DMS153 (cell line): ENCODE measurements around the gene NOS1AP.
"Not testable (repeated sequence)": the region's sequence is repeated elsewhere in the genome, so short reads cannot be mapped to it uniquely, and the experiment has no call there.

Experiments used
- DNase-seq: peaks from one replicate; lab custom pipeline; 2025; lab: John Stamatoyannopoulos, UW

Gene NOS1AP

GRCh38 chr1:162336621-162337285 lies 267.3 kb downstream of the NOS1AP start:
- DNase-seq: no peak

GRCh38 chr1:162342452-162342983 lies 273.0 kb downstream of the NOS1AP start:
- DNase-seq: no peak

GRCh38 chr1:162343470-162343869 lies 274.0 kb downstream of the NOS1AP start:
- no peak for DNase-seq

- DNase-seq: no peak
Measured at GRCh38 chr1:162347281-162347680, 277.8 kb downstream of the NOS1AP start.

- DNase-seq: peak; percentile 73
Measured at GRCh38 chr1:162349635-162350330, 280.3 kb downstream of the NOS1AP start.

GRCh38 chr1:162351246-162351842 lies 281.9 kb downstream of the NOS1AP start:
- DNase-seq: no peak

GRCh38 chr1:162351874-162352273 lies 282.4 kb downstream of the NOS1AP start:
- DNase-seq: not testable (repeated sequence)

- no peak for DNase-seq
Measured at GRCh38 chr1:162353078-162353477, 283.6 kb downstream of the NOS1AP start.

- DNase-seq: no peak
Measured at GRCh38 chr1:162353702-162354101, 284.2 kb downstream of the NOS1AP start.

- no peak for DNase-seq
Measured at GRCh38 chr1:162357681-162358266, 288.3 kb downstream of the NOS1AP start.

- no peak for DNase-seq
Measured at GRCh38 chr1:162358928-162359327, 289.4 kb downstream of the NOS1AP start.

- DNase-seq: no peak
Measured at GRCh38 chr1:162359523-162360236, 290.2 kb downstream of the NOS1AP start.

- DNase-seq: no peak
Measured at GRCh38 chr1:162360237-162360873, 290.9 kb downstream of the NOS1AP start.

- DNase-seq: no peak
Measured at GRCh38 chr1:162360874-162361260, 291.4 kb downstream of the NOS1AP start.

- DNase-seq: no peak
Measured at GRCh38 chr1:162361349-162361748, 291.9 kb downstream of the NOS1AP start.

- DNase-seq: no peak
Measured at GRCh38 chr1:162363823-162364222, 294.3 kb downstream of the NOS1AP start.

GRCh38 chr1:162364498-162364897 lies 295.0 kb downstream of the NOS1AP start:
- DNase-seq: no peak

GRCh38 chr1:162365284-162366020 lies 296.0 kb downstream of the NOS1AP start:
- no peak for DNase-seq

- DNase-seq: no peak
Measured at GRCh38 chr1:162366149-162366548, 296.7 kb downstream of the NOS1AP start.

GRCh38 chr1:162366671-162367070 lies 297.2 kb downstream of the NOS1AP start:
- no peak for DNase-seq

- DNase-seq: no peak
Measured at GRCh38 chr1:162367073-162367472, 297.6 kb downstream of the NOS1AP start.
